Erythroblast (primary cell): Measurements from ENCODE around the gene B3GAT2.

Experiments
- GATA1 ChIP-seq: IDR thresholded peaks from 2 replicates; pipeline ENCODE4 v1.6.1; 2011; ENCODE audit warnings: low read depth, mild to moderate bottlenecking, control low read depth, low read length, moderate library complexity
- POLR2A ChIP-seq: IDR thresholded peaks from 2 replicates; pipeline ENCODE4 v1.6.1; 2011; ENCODE audit warnings: mild to moderate bottlenecking, low read length

GRCh38 chr6:70820778-70821177 lies 136.1 kb downstream of the B3GAT2 start:
- TF ChIP-seq POLR2A (no peak), GATA1 (no peak)
